Activated CD4-positive, alpha-beta T cell treated with anti-CD3 and anti-CD28 coated beads, Interleukin-2, amount 10 ng/mL, durations not matched to agents 24 days and 14 days (primary cell): ENCODE data around the gene SORCS2. TPM values are rescaled to one million over a fixed set of nuclear protein-coding genes. Genes with fewer than 3 reads are reported as not detected.

Experiments used
- DNase-seq: peaks from one replicate; pipeline ENCODE4 v3.0.0; 2022
- H3K27ac Mint-ChIP-seq: one replicate; pipeline ENCODE4 v1.8.0; 2022; ENCODE audit warnings: mild to moderate bottlenecking, mixed read lengths
- H3K27me3 Mint-ChIP-seq: one replicate; pipeline ENCODE4 v1.8.0; 2022; ENCODE audit warnings: mixed read lengths
- H3K36me3 Mint-ChIP-seq: one replicate; pipeline ENCODE4 v1.8.0; 2022; ENCODE audit warnings: low read depth, mild to moderate bottlenecking, mixed read lengths
- H3K4me1 Mint-ChIP-seq: one replicate; pipeline ENCODE4 v1.8.0; 2021; ENCODE audit warnings: mixed read lengths
- H3K4me3 Mint-ChIP-seq: one replicate; pipeline ENCODE4 v1.8.0; 2022; ENCODE audit warnings: mild to moderate bottlenecking, moderate library complexity, mixed read lengths
- H3K9me3 Mint-ChIP-seq: one replicate; pipeline ENCODE4 v1.8.0; 2021; ENCODE audit warnings: mixed read lengths
- intact Hi-C: fragments of 100-400 bp; cut with micrococcal nuclease; formaldehyde crosslinking; loops from one replicate; pipeline ENCODE4 v1.15.1; 2023
- total RNA-seq: library from RNA; stranded (reverse); gene quantifications from 2 replicates; pipeline ENCODE4 v1.2.3, GENCODE V29; 2022

Gene SORCS2
- total RNA-seq, 1 donor from 2014 or later: not detected

DNA sequence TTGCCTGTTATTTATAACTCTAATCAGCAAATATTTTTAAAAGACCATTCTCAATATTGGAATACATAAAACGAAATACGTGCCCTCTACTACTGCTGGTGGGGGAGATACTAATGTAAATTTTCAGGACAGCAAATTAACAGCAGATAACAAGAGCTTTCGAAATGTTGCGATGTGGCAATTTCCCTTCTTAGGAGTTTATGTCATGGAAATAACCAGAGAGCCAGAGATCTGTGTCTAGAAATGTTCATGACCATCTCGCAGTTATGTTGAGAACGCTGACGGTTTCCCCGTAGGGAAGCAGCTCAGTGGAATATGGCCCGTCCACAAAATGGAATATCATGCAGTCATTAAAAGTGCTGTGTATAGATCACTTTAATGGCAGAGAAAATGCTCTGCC, 480.8 kb downstream of the SORCS2 start:
- H3K9me3 Mint-ChIP-seq: no peaks in the 10 kb centered on the region
- H3K36me3 Mint-ChIP-seq: no peaks in the 10 kb centered on the region
- intact Hi-C loops: no loop called here
- no peak overlapping the region for H3K27ac Mint-ChIP-seq
- DNase-seq: no peak
- no peaks in the 10 kb centered on the region for H3K4me1 Mint-ChIP-seq
- H3K4me3 Mint-ChIP-seq: no peak overlapping the region
- peaks cover 6% of the 10 kb centered on the region for H3K27me3 Mint-ChIP-seq

DNA sequence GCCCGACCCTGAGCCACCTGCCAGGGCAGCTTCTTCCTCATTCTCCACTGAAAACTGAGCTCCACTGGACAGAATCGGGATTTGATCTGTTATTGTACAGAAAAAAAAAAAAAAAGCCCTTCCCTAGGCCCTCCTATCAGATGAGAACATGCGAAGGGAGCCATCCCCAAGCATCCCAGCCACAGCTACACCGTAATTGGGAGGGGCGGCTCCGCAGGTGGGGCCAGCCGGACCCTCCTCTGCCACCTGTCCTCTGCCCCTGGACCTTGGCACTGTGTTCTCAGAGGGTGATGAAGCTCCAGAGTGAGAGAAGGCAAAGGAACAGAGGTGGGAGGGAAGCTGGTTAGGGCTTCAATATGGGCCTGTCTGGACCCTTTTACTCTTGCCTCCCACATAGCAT, 482.4 kb downstream of the SORCS2 start:
- Mint-ChIP-seq H3K27me3 (peaks cover 6% of the 10 kb centered on the region), H3K4me1 (no peaks in the 10 kb centered on the region), H3K4me3 (no peak overlapping the region), H3K27ac (no peak overlapping the region), H3K36me3 (no peaks in the 10 kb centered on the region), H3K9me3 (no peaks in the 10 kb centered on the region)
- intact Hi-C loops: no loop called here
- DNase-seq: no peak

DNA sequence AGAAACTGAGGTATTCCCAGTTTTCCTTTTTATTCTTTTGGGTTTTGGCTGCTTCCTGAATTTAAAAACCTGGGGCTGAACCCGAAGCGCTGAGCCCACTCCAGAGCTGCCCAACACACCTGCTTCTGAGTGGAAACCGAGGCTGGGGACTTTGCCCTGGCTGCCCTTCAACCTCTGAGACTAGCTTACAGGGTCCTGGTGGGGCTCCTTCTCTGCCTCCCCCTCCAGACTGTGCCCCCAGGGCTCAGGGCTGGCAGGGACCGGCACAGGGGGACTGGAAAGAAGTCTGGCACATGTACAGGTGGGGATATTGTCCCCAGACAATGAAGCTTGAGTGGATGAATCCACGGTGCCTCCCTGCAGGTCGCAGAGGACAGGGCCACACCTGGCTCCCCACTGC, 482.8 kb downstream of the SORCS2 start:
- Mint-ChIP-seq H3K9me3 (no peaks in the 10 kb centered on the region), H3K4me3 (no peak overlapping the region), H3K4me1 (no peaks in the 10 kb centered on the region), H3K36me3 (no peaks in the 10 kb centered on the region), H3K27ac (no peak overlapping the region), H3K27me3 (peaks cover 6% of the 10 kb centered on the region)
- no peak for DNase-seq
- intact Hi-C loops: no loop called here

DNA sequence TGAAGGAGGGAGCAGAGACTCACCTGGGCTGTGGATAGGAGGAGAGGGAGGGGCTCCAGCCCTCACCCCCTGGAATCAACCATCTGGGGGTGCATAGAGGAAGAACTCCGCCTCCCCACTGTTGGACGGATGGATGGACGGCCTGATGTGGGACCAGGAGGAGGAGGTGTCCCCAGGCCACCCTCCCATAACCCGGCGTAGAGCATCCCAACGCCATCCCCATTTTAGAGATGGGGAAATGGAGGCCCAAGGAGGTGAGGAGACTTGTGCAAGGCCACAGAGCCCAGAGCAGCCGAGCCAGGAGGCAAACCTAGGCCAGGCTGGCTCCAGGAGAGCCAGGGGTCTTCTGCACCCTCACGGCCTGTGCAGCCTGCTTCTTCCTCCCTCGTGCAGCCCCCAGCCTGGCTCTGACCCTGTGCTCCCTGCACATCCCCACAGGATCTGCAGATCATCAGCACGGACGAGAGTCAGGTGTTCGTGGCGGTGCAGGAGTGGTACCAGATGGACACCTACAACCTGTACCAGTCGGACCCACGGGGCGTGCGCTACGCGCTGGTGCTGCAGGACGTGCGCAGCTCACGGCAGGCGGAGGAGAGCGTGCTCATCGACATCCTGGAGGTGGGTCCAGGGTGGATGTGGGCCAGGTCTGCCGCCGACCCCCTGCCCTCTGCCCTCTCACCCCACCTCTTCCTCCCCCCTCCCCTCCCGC, 483.4 kb downstream of the SORCS2 start:
- no peak for DNase-seq
- Mint-ChIP-seq H3K27me3 (peaks cover 6% of the 10 kb centered on the region), H3K4me3 (no peak overlapping the region), H3K4me1 (no peaks in the 10 kb centered on the region), H3K27ac (no peak overlapping the region), H3K36me3 (no peaks in the 10 kb centered on the region), H3K9me3 (no peaks in the 10 kb centered on the region)
- intact Hi-C loops: no loop called here

DNA sequence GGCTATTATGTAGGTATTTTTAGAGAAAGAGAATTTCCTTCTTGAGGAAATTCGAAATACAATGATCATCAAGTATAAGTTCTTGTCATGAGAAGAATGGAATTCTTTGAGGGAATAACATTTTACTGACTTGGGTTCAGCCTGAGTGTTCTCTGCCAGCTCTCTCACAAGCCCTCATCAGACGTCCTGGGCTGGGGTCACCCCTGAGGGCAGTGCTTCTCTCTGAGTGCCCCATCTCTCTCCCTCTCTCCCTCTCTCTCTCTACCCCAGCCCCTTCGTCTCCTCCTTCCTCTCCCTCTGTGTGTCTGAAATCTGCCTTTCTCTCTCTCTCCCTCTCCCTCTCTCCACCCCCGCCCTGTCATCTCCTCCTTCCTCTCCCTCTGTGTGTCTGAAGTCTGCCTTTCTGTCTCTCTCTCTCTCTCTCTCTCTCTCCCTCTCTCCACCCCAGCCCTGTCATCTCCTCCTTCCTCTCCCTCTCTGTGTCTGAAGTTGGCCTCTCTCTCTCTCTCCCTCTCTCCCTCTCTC, 484.1 kb downstream of the SORCS2 start:
- no peak for DNase-seq
- Mint-ChIP-seq H3K9me3 (no peaks in the 10 kb centered on the region), H3K27me3 (peaks cover 6% of the 10 kb centered on the region), H3K4me3 (no peak overlapping the region), H3K27ac (no peak overlapping the region), H3K4me1 (no peaks in the 10 kb centered on the region), H3K36me3 (no peaks in the 10 kb centered on the region)
- intact Hi-C loops: no loop called here

DNA sequence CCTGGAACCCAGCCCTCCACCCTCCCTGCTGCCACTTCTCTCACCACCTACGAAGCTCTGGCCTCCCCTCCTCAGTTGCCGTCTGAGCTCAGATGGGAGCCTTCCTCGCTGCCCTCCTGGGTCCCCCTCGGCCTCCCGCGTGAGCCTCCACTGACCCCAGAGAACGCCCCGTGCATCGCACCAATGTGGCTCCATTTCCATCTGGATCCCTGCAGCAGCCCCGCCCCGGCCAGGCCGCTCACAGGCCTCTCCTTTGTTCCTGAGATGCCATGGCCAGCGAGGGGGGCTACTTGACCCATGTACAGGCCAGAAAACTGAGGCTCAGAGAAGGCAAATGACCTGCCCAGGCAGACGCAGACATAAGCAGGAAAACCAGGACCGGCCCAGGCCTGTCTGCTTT, 484.7 kb downstream of the SORCS2 start:
- no peaks in the 10 kb centered on the region for H3K9me3 Mint-ChIP-seq
- peaks cover 2% of the 10 kb centered on the region for H3K27me3 Mint-ChIP-seq
- no peak overlapping the region for H3K27ac Mint-ChIP-seq
- intact Hi-C loops: no loop called here
- no peaks in the 10 kb centered on the region for H3K36me3 Mint-ChIP-seq
- H3K4me1 Mint-ChIP-seq: no peaks in the 10 kb centered on the region
- H3K4me3 Mint-ChIP-seq: no peak overlapping the region
- no peak for DNase-seq

DNA sequence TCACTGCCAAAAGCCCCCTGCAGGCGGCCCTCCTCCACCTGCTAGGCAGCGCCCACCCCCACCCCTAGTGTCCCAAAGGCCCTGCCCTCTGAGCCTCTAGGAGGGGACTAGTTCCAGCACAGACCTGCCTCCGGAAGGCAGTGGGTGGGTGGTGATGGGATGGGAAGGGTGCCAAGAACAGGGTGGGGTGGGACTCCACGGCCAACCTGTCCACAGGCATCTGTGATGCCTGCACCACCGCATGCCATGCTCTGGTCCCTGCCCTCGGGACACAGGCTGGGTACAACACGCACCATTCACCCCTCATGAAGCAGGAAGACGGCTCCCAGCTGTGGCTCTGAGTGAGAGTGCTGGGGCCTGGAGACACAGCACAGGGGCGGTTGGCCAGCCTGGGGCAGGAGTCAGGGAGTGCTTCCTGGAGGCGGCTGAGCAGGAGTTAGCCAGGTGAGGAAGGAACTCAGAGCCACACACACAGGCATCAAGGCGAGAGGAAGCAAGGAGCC, 485.5 kb downstream of the SORCS2 start:
- intact Hi-C loops: no loop called here
- Mint-ChIP-seq H3K4me3 (no peak overlapping the region), H3K27ac (no peak overlapping the region), H3K36me3 (no peaks in the 10 kb centered on the region), H3K4me1 (no peaks in the 10 kb centered on the region), H3K9me3 (no peaks in the 10 kb centered on the region), H3K27me3 (no peaks in the 10 kb centered on the region)
- DNase-seq: no peak

DNA sequence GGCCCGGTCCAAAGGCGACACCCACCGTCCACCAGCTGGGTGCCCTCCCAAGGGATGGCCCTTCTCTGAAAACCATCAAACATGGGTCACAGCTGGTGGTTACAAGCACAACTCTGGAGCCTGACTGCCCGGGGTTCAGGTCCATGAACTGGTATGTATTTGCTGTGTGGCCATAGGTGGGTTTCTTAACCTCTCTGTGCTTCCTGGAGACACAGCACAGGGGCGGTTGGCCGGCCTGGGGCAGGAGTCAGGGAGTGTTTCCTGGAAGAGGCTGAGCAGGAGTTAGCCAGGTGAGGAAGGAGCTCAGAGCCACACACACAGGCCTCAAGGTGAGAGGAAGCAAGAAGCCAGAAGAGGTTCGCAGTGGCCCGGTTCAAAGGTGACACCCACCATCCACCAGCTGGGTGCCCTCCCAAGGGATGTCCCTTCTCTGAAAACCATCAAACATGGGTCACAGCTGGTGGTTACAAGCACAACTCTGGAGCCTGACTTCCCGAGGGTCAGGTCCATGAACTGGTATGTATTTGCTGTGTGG, 486.0 kb downstream of the SORCS2 start:
- H3K27me3 Mint-ChIP-seq: no peaks in the 10 kb centered on the region
- H3K9me3 Mint-ChIP-seq: no peaks in the 10 kb centered on the region
- no peak overlapping the region for H3K27ac Mint-ChIP-seq
- no peak for DNase-seq
- intact Hi-C loops: no loop called here
- H3K4me1 Mint-ChIP-seq: no peaks in the 10 kb centered on the region
- no peaks in the 10 kb centered on the region for H3K36me3 Mint-ChIP-seq
- no peak overlapping the region for H3K4me3 Mint-ChIP-seq

DNA sequence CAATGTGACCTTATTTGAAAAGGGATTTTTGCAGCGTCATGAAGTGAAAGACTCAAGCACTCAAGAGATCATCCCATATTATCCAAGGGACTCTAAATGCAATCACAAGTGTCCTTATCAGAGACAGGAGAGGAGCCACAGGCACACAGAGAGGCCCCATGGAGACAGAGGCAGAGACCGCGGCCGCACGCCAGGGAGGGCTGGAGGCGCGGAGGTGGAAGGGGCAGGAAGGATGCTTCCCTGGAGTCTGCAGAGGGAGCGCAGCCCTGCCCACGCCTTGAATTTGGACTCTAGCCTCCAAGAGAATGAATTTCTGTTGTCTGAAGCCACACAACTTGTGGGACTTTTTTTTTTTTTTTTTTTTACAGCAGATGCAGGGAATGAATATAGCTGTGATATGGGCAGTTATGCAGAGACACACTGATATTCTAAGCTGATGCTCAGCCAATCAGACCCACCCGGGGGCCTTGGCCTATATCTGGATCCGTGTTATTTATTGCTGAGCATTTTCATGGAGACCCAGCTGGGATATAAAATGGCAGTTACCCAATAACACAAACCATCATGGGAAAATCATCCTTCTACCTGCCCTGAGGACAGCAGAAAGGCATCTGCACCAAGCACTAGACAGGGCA, 487.2 kb downstream of the SORCS2 start:
- no peaks in the 10 kb centered on the region for H3K4me1 Mint-ChIP-seq
- DNase-seq: no peak
- H3K27ac Mint-ChIP-seq: no peak overlapping the region
- H3K9me3 Mint-ChIP-seq: no peaks in the 10 kb centered on the region
- H3K4me3 Mint-ChIP-seq: no peak overlapping the region
- H3K36me3 Mint-ChIP-seq: no peaks in the 10 kb centered on the region
- H3K27me3 Mint-ChIP-seq: no peaks in the 10 kb centered on the region
- intact Hi-C loops: no loop called here

DNA sequence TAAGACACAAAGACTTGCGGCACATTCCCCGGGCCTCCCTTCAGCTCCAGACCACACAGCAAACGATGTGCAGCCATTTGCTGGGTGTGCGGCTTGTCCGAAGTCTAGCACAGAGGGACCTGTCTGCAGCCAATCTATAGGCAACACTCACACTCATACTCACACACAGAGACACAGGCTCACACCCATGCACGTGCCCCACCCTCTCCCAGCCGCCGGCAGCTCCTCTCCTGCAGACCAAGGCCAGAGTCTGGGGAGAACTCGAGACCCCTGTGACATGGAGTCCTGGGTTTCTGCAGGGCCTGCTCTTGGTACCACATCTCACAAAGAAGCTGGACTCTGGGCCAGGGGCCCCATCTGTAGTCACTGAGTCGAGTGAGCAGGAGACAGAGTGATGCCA, 487.8 kb downstream of the SORCS2 start:
- H3K4me3 Mint-ChIP-seq: no peak overlapping the region
- H3K36me3 Mint-ChIP-seq: no peaks in the 10 kb centered on the region
- intact Hi-C loops: no loop called here
- H3K27me3 Mint-ChIP-seq: no peaks in the 10 kb centered on the region
- no peaks in the 10 kb centered on the region for H3K9me3 Mint-ChIP-seq
- no peak for DNase-seq
- no peaks in the 10 kb centered on the region for H3K4me1 Mint-ChIP-seq
- H3K27ac Mint-ChIP-seq: no peak overlapping the region

DNA sequence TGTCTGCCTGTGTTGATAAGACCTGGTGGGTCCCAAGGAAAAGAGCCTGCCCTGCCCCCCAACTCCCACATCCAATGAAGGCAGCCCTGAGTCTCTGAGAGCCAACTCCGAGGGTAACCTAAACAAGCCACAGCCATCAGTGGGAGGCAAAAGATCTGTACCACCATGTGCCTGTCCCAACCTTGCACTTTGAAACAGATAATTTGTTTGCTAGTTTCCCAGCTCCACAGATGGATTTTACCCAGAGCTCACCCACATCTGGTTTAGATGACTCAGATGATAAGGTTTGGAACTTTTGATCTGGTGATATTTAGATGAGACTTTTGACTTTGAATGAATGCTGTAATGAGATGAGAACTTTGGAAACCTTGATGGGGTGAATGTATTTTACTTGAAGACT, 488.4 kb downstream of the SORCS2 start:
- H3K27ac Mint-ChIP-seq: no peak overlapping the region
- H3K4me3 Mint-ChIP-seq: no peak overlapping the region
- intact Hi-C loops: no loop called here
- H3K27me3 Mint-ChIP-seq: no peaks in the 10 kb centered on the region
- no peaks in the 10 kb centered on the region for H3K9me3 Mint-ChIP-seq
- no peaks in the 10 kb centered on the region for H3K4me1 Mint-ChIP-seq
- no peak for DNase-seq
- H3K36me3 Mint-ChIP-seq: no peaks in the 10 kb centered on the region

DNA sequence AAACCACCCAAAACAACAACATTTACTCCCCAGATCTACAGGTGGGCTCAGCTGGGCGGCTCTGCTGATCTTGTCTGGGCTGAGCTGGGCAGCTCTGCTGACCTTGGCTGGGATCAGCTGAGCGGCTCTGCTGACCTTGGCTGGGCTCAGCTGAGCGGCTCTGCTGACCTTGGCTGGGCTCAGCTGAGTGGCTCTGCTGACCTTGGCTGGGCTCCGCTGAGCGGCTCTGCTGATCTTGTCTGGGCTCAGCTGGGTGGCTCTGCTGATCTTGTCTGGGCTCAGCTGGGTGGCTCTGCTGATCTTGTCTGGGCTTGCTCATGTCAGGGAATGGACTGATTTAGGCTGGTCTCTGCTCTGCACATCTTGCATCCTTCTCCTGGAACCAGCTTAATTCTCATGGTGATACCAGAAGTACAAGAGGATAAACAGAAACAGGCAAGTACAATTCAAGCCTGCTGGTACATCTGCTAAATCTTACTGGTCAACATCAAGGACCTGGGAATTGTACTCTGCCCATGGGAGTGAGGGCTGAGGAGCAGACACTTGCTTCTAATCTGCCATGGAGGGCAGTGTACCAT, 490.9 kb downstream of the SORCS2 start:
- H3K27ac Mint-ChIP-seq: no peak overlapping the region

DNA sequence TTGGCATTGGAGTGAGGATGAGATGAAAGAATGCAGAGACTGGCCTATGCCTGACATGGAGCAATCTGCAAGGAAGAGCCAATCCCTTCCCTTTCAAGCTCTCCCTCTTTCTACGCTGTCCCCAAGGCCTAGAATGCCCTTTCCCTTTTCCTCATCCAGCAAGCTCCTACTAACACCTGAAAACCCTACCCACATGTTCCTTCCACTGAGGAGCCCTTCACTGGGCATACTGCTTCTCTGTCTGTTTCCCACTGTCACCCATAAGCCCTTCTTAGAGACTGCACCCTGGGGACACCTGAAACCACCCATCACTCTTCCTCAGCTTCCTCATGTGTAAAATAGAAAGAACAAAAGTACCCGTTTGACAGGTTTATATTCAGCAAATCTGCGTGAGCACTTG, 492.0 kb downstream of the SORCS2 start:
- Mint-ChIP-seq H3K4me3 (no peak overlapping the region), H3K27me3 (no peaks in the 10 kb centered on the region), H3K36me3 (no peaks in the 10 kb centered on the region), H3K4me1 (no peaks in the 10 kb centered on the region), H3K27ac (no peak overlapping the region), H3K9me3 (no peaks in the 10 kb centered on the region)
- intact Hi-C loops: no loop called here
- no peak for DNase-seq

More for the DNA sequence above, 490.9 kb downstream of the SORCS2 start:
- intact Hi-C loops: no loop called here
- DNase-seq: no peak
- Mint-ChIP-seq H3K4me1 (no peaks in the 10 kb centered on the region), H3K27me3 (no peaks in the 10 kb centered on the region), H3K4me3 (no peak overlapping the region), H3K36me3 (no peaks in the 10 kb centered on the region), H3K9me3 (no peaks in the 10 kb centered on the region)
